HepG2 (cell line): Measurements from ENCODE around the gene PRRT1B. TPM values are rescaled to one million over a fixed set of nuclear protein-coding genes. Genes with fewer than 3 reads are reported as not detected.
A peak's percentile ranks its signal among the peaks of the same experiment; 100 is the strongest.

Source experiments
- ATF3 ChIP-seq: sonication (generic); formaldehyde crosslinking; IDR thresholded peaks from 2 replicates; pipeline ENCODE4 v1.4.0; 2020; ENCODE audit warnings: missing genetic modification reagents
- FOXP4 ChIP-seq: sonication (generic); formaldehyde crosslinking; IDR thresholded peaks from 2 replicates; pipeline ENCODE4 v1.4.0; 2020; ENCODE audit warnings: missing genetic modification reagents
- GABPB1 ChIP-seq: IDR thresholded peaks from 2 replicates; pipeline ENCODE4 v1.6.1; 2016; ENCODE audit warnings: mild to moderate bottlenecking, missing genetic modification reagents, moderate library complexity, missing compliant biosample characterization
- HBP1 ChIP-seq: IDR thresholded peaks from 2 replicates; pipeline ENCODE4 v1.6.1; 2016; ENCODE audit warnings: low read depth, control low read depth
- KAT8 ChIP-seq: IDR thresholded peaks from 2 replicates; pipeline ENCODE4 v1.6.1; 2016; ENCODE audit warnings: missing genetic modification reagents, missing compliant biosample characterization
- NR2F2 ChIP-seq: IDR thresholded peaks from 2 replicates; pipeline ENCODE4 v1.6.1; 2012; ENCODE audit warnings: low read depth, inconsistent platforms, borderline replicate concordance
- PPARG ChIP-seq: conservative IDR thresholded peaks from 2 replicates; pipeline ENCODE4 v1.6.1; 2016; ENCODE audit warnings: missing biosample characterization, missing genetic modification reagents
- SNRNP70 ChIP-seq: fragments of 200-400 bp; formaldehyde crosslinking; IDR thresholded peaks from 2 replicates; pipeline ENCODE4 v1.6.1; 2017; ENCODE audit warnings: mild to moderate bottlenecking, low read depth, low read length, moderate library complexity
- WIZ ChIP-seq: sonication (generic); formaldehyde crosslinking; IDR thresholded peaks from 2 replicates; pipeline ENCODE4 v1.5.1; 2020; ENCODE audit warnings: mild to moderate bottlenecking, missing genetic modification reagents
- ZNF660 ChIP-seq: sonication (generic); formaldehyde crosslinking; IDR thresholded peaks from 2 replicates; pipeline ENCODE4 v1.5.1; 2020; ENCODE audit warnings: mild to moderate bottlenecking, low read depth, missing genetic modification reagents, borderline replicate concordance
- ZNF781 ChIP-seq: sonication (generic); formaldehyde crosslinking; IDR thresholded peaks from 2 replicates; pipeline ENCODE4 v1.5.1; 2020; ENCODE audit warnings: borderline replicate concordance, mild to moderate bottlenecking, missing genetic modification reagents; ENCODE audit errors: not compliant biosample characterization
- polyA plus RNA-seq, 8 experiments: library from polyadenylated mRNA; depleted of rRNA in 3 of 8; stranded (reverse) in 7 of 8; unstranded in 1 of 8; fragments of >200 nt; fragmentation: Illumina TruSeq in 4 of 8; extraction: Trizol in 4 of 8; gene quantifications; 2 replicates each; pipeline versions ENCODE4 v1.2.1 to v1.2.3, GENCODE V29; 2011 to 2016; ENCODE audit warnings: low read depth in 4 of 8, missing spikeins in 1 of 8, mixed read lengths in 1 of 8; ENCODE audit not compliant: insufficient read depth in 1 of 8
- total RNA-seq, 5 experiments: library from RNA; depleted of rRNA; stranded (reverse); fragments of >200 nt; fragmentation: Illumina TruSeq; extraction: Trizol; gene quantifications; 2 replicates each; pipeline ENCODE4 v1.2.3, GENCODE V29; 2016; ENCODE audit warnings: low read depth in 1 of 5
- TF ChIP-seq, protein P1 (sequence below), 2 experiments: sonication (generic) in 1 of 2; formaldehyde crosslinking in 1 of 2; IDR thresholded peaks; 2 replicates each; pipeline versions ENCODE4 v1.6.1 to v1.9.0; 2014 to 2022; ENCODE audit warnings: antibody characterized with exemption in 1 of 2, borderline replicate concordance in 1 of 2, inconsistent platforms in 1 of 2, low read depth in 1 of 2, missing genetic modification reagents in 1 of 2
- TF ChIP-seq, protein P2 (sequence below): sonication (generic); formaldehyde crosslinking; IDR thresholded peaks from 2 replicates; pipeline ENCODE4 v1.5.0; 2020; ENCODE audit warnings: mild to moderate bottlenecking, missing genetic modification reagents

Gene PRRT1B
- total and polyA plus RNA-seq, 2 of the 13 experiments (the other 11 are each of a cell fraction or from before 2014, with no cell fraction given), result not detected

DNA sequence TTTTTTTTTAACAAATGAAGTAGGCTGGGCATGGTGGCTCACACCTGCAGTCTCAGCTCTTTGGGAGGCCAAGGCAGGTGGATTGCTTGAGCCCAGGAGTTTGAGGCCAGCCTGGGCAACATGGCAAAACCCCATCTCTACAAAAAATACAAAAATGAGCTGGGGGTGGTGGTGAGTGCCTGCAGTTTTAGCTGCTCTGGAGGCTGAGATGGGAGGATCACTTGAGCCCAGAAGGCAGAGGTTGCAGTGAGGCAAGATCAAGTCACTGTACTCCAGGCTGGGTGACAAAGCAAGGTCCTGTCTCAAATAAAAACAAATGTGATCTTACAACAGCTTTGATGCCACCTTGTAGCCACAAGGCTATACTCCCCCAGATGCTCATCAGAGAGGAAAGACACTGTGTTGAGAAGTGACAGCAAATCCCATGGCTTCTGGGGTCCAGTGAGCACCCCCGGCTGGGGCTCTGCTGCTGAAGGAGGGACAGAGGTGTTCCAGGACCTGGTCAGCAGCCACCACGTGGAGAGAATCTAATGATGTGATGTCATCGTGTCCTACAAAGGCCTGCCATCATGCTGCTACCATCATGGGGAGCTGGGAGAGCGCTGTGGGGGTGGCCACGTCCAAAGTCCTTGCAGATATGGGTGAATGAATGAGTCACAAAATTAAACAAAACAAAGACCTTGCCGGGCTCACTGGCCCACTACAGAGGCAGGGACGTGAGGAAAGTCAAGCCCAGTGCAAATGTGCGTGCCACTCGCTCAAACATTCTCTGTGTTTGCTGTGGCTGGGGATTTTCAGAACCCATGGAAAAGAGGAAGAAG lies 60.7 kb downstream of the PRRT1B start (continued):
- TF ChIP-seq PPARG (CRISPR knock-in tag) (peak; percentile 64; the same call in 1 of the 2 replicates), GABPB1 (peak; percentile 25; the same call in 1 of the 2 replicates), KAT8 (CRISPR knock-in tag) (peak; percentile 72), WIZ (CRISPR knock-in tag) (0 out of 2 replicates have a peak, but pooled peaks have one; percentile 36), HBP1 (peak; percentile 85; the same call in 1 of the 2 replicates), ZNF660 (CRISPR knock-in tag) (no peak), SNRNP70 (no peak), ZNF781 (no peak), FOXP4 (CRISPR knock-in tag) (peak; percentile 90), ATF3 (CRISPR knock-in tag) (peak; percentile 95), NR2F2 (peak; percentile 78)
- TF ChIP-seq, protein P1, sequence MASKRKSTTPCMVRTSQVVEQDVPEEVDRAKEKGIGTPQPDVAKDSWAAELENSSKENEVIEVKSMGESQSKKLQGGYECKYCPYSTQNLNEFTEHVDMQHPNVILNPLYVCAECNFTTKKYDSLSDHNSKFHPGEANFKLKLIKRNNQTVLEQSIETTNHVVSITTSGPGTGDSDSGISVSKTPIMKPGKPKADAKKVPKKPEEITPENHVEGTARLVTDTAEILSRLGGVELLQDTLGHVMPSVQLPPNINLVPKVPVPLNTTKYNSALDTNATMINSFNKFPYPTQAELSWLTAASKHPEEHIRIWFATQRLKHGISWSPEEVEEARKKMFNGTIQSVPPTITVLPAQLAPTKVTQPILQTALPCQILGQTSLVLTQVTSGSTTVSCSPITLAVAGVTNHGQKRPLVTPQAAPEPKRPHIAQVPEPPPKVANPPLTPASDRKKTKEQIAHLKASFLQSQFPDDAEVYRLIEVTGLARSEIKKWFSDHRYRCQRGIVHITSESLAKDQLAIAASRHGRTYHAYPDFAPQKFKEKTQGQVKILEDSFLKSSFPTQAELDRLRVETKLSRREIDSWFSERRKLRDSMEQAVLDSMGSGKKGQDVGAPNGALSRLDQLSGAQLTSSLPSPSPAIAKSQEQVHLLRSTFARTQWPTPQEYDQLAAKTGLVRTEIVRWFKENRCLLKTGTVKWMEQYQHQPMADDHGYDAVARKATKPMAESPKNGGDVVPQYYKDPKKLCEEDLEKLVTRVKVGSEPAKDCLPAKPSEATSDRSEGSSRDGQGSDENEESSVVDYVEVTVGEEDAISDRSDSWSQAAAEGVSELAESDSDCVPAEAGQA (IDR thresholded peaks at IDR 0.05; ENCODE audit: low read depth), result peak; percentile 87
- TF ChIP-seq, protein P1 (CRISPR knock-in tag; IDR thresholded peaks at IDR 0.05; ENCODE audit: borderline replicate concordance), result peak; percentile 88; the same call in 1 of the 2 replicates
- TF ChIP-seq, protein P2, sequence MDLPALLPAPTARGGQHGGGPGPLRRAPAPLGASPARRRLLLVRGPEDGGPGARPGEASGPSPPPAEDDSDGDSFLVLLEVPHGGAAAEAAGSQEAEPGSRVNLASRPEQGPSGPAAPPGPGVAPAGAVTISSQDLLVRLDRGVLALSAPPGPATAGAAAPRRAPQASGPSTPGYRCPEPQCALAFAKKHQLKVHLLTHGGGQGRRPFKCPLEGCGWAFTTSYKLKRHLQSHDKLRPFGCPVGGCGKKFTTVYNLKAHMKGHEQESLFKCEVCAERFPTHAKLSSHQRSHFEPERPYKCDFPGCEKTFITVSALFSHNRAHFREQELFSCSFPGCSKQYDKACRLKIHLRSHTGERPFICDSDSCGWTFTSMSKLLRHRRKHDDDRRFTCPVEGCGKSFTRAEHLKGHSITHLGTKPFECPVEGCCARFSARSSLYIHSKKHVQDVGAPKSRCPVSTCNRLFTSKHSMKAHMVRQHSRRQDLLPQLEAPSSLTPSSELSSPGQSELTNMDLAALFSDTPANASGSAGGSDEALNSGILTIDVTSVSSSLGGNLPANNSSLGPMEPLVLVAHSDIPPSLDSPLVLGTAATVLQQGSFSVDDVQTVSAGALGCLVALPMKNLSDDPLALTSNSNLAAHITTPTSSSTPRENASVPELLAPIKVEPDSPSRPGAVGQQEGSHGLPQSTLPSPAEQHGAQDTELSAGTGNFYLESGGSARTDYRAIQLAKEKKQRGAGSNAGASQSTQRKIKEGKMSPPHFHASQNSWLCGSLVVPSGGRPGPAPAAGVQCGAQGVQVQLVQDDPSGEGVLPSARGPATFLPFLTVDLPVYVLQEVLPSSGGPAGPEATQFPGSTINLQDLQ (CRISPR knock-in tag), result no peak
